ENCODE data around the gene VIM.

Gene VIM

GRCh38 chr10:17213646-17214349, 14.2 kb upstream of the VIM start:
- no peaks in the 10 kb centered on the region for H3K36me3 ChIP-seq (ENCODE audit: insufficient read depth, low read length)
- H3K9ac ChIP-seq (ENCODE audit: insufficient read length) = no peak overlapping the region
- no peaks in the 10 kb centered on the region; the same call in 1 of the 2 replicates for H3K9me3 ChIP-seq (ENCODE audit: low read depth, low read length)
- TF ChIP-seq EZH2 (IDR thresholded peaks at IDR 0.05) = no peak
- no peak for TF ChIP-seq POLR2AphosphoS5 (IDR thresholded peaks at IDR 0.05; ENCODE audit: borderline replicate concordance, low read depth, low read length)
- no peak for TF ChIP-seq FOXP2 (optimal IDR thresholded peaks at IDR 0.05; ENCODE audit: control extremely low read depth, extremely low read length, insufficient read depth)
- peak overlapping the region; percentile 87; the same call in 1 of the 2 replicates for H3K27ac ChIP-seq
- DNase-seq (ENCODE audit: low read depth, low spot score) = no peak
- no peak overlapping the region for H3K4me3 ChIP-seq

DNA sequence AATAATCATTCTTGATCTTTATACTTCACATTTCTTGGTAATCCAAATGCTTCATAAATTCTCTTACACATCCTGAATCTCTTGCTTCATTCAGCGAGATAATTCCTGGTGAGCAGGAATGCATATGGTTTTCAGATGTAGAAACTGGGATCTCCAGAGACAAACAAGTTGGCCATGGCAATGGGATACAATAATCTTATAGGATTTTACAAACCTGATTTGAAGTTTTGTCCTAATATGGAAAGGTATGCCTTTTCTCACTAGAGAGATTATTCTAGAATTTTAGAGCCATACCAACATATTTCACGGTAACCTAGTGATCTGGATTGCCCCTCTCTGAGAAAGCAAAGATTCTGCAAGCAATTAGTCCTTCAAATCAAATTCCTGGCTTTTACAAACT, 13.5 kb upstream of the VIM start:
- H3K36me3 ChIP-seq (ENCODE audit: insufficient read depth, low read length) = no peaks in the 10 kb centered on the region
- peak overlapping the region; percentile 87 for H3K27ac ChIP-seq
- TF ChIP-seq FOXP2 (optimal IDR thresholded peaks at IDR 0.05; ENCODE audit: control extremely low read depth, extremely low read length, insufficient read depth) (no peak), POLR2AphosphoS5 (IDR thresholded peaks at IDR 0.05; ENCODE audit: borderline replicate concordance, low read depth, low read length) (no peak), EZH2 (IDR thresholded peaks at IDR 0.05) (no peak)
- no peak for DNase-seq (ENCODE audit: low read depth, low spot score)
- H3K9me3 ChIP-seq (ENCODE audit: low read depth, low read length) = no peaks in the 10 kb centered on the region; the same call in 1 of the 2 replicates
- no peak overlapping the region for H3K9ac ChIP-seq (ENCODE audit: insufficient read length)
- H3K4me3 ChIP-seq = peak overlapping the region; percentile 42; the same call in 1 of the 2 replicates

- no peaks in the 10 kb centered on the region for H3K36me3 ChIP-seq (ENCODE audit: insufficient read depth, low read length)
- DNase-seq (ENCODE audit: low read depth, low spot score) = no peak
- no peaks in the 10 kb centered on the region; the same call in 1 of the 2 replicates for H3K9me3 ChIP-seq (ENCODE audit: low read depth, low read length)
- H3K27ac ChIP-seq = peak overlapping the region; percentile 87
- H3K9ac ChIP-seq (ENCODE audit: insufficient read length) = no peak overlapping the region
- no peak for TF ChIP-seq FOXP2 (optimal IDR thresholded peaks at IDR 0.05; ENCODE audit: control extremely low read depth, extremely low read length, insufficient read depth)
- TF ChIP-seq POLR2AphosphoS5 (IDR thresholded peaks at IDR 0.05; ENCODE audit: borderline replicate concordance, low read depth, low read length) = no peak
- no peak for TF ChIP-seq EZH2 (IDR thresholded peaks at IDR 0.05)
- peak overlapping the region; percentile 42; the same call in 1 of the 2 replicates for H3K4me3 ChIP-seq
Observed at GRCh38 chr10:17214971-17215781, 12.9 kb upstream of the VIM start.

DNA sequence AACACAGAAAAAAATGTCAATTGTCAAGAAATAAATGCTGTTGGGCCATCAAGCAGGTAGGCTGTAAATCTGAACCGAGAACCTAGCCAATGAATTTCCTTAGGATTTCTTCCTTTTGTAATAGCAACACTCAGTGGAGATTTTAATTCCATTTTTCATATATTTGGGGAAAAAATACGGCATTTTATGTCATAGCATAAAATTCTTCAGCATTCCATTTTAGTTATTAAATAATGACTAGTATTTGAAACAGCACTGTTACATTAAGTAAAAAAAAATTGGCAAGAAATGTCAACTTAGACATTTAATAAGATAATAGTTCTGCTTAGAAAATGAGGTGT, 12.3 kb upstream of the VIM start:
- TF ChIP-seq POLR2AphosphoS5 (IDR thresholded peaks at IDR 0.05; ENCODE audit: borderline replicate concordance, low read depth, low read length) (no peak), FOXP2 (optimal IDR thresholded peaks at IDR 0.05; ENCODE audit: control extremely low read depth, extremely low read length, insufficient read depth) (no peak), EZH2 (IDR thresholded peaks at IDR 0.05) (no peak)
- no peak overlapping the region for H3K4me3 ChIP-seq
- no peaks in the 10 kb centered on the region; the same call in 1 of the 2 replicates for H3K9me3 ChIP-seq (ENCODE audit: low read depth, low read length)
- no peak for DNase-seq (ENCODE audit: low read depth, low spot score)
- peak overlapping the region; percentile 87 for H3K27ac ChIP-seq
- no peaks in the 10 kb centered on the region for H3K36me3 ChIP-seq (ENCODE audit: insufficient read depth, low read length)
- no peak overlapping the region for H3K9ac ChIP-seq (ENCODE audit: insufficient read length)

GRCh38 chr10:17216217-17216900, 11.7 kb upstream of the VIM start:
- H3K9me3 ChIP-seq (ENCODE audit: low read depth, low read length) = no peaks in the 10 kb centered on the region; the same call in 1 of the 2 replicates
- H3K27ac ChIP-seq = peak overlapping the region; percentile 87; the same call in 1 of the 2 replicates
- H3K9ac ChIP-seq (ENCODE audit: insufficient read length) = no peak overlapping the region
- H3K36me3 ChIP-seq (ENCODE audit: insufficient read depth, low read length) = no peaks in the 10 kb centered on the region
- H3K4me3 ChIP-seq = no peak overlapping the region
- no peak for DNase-seq (ENCODE audit: low read depth, low spot score)
- TF ChIP-seq POLR2AphosphoS5 (IDR thresholded peaks at IDR 0.05; ENCODE audit: borderline replicate concordance, low read depth, low read length) = no peak
- TF ChIP-seq EZH2 (IDR thresholded peaks at IDR 0.05) = no peak
- no peak for TF ChIP-seq FOXP2 (optimal IDR thresholded peaks at IDR 0.05; ENCODE audit: control extremely low read depth, extremely low read length, insufficient read depth)

GRCh38 chr10:17216901-17217395, 11.1 kb upstream of the VIM start:
- Histone ChIP-seq H3K27ac (no peak overlapping the region), H3K9ac (ENCODE audit: insufficient read length) (no peak overlapping the region), H3K4me3 (no peak overlapping the region), H3K9me3 (ENCODE audit: low read depth, low read length) (no peaks in the 10 kb centered on the region; the same call in 1 of the 2 replicates), H3K36me3 (ENCODE audit: insufficient read depth, low read length) (no peaks in the 10 kb centered on the region)
- no peak for DNase-seq (ENCODE audit: low read depth, low spot score)
- TF ChIP-seq FOXP2 (optimal IDR thresholded peaks at IDR 0.05; ENCODE audit: control extremely low read depth, extremely low read length, insufficient read depth) = no peak
- no peak for TF ChIP-seq POLR2AphosphoS5 (IDR thresholded peaks at IDR 0.05; ENCODE audit: borderline replicate concordance, low read depth, low read length)
- no peak for TF ChIP-seq EZH2 (IDR thresholded peaks at IDR 0.05)

DNA sequence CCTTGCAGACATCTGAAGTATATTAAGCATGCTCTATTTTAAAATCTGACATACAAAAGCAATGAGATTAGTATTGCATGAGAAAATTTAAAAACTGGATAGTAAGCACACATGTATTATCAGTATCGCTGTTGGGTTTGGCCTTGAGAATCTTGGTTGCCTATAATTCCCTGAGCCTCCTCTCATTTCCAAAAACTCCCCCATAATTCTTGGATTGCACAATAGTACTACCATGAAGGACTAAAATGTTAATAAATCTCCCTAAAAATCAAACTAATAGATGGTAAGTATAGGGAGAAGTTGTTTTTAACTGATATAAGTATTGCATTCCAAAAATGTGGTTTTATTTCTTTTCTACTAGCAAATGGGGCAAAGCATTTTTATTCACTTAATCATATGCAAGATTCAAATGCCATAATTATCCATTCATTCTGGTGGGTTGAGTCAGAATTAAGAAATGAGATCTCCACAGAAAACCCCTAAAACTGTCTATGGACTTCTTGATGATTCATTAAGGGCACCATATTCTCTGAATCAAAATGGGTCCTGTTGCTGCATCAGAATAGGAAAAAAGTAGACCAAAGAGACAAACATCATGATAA, 10.3 kb upstream of the VIM start:
- Histone ChIP-seq H3K4me3 (no peak overlapping the region), H3K9ac (ENCODE audit: insufficient read length) (no peak overlapping the region), H3K27ac (no peak overlapping the region), H3K9me3 (ENCODE audit: low read depth, low read length) (no peaks in the 10 kb centered on the region; the same call in 1 of the 2 replicates), H3K36me3 (ENCODE audit: insufficient read depth, low read length) (no peaks in the 10 kb centered on the region)
- no peak for DNase-seq (ENCODE audit: low read depth, low spot score)
- no peak for TF ChIP-seq FOXP2 (optimal IDR thresholded peaks at IDR 0.05; ENCODE audit: control extremely low read depth, extremely low read length, insufficient read depth)
- no peak for TF ChIP-seq POLR2AphosphoS5 (IDR thresholded peaks at IDR 0.05; ENCODE audit: borderline replicate concordance, low read depth, low read length)
- TF ChIP-seq EZH2 (IDR thresholded peaks at IDR 0.05) = no peak

All from SK-N-MC (cell line).